Neural crest cell (in vitro differentiated cells): ENCODE results near the gene TYW1. TPM values are rescaled to one million over a fixed set of nuclear protein-coding genes. Genes with fewer than 3 reads are reported as not detected.
"Not testable (repeated sequence)": the region's sequence is repeated elsewhere in the genome, so short reads cannot be mapped to it uniquely, and the experiment has no call there.

Experiments used
- DNase-seq: peaks from one replicate; pipeline ENCODE4 v3.0.0; 2021; ENCODE audit warnings: low read depth, mixed read lengths, low spot score
- H3K27ac Mint-ChIP-seq: one replicate; pipeline ENCODE4 v1.8.0; 2021; ENCODE audit warnings: mild to moderate bottlenecking, mixed read lengths; ENCODE audit not compliant: unreplicated experiment
- H3K27me3 Mint-ChIP-seq: 2 replicates; pipeline ENCODE4 v1.8.0; 2021; ENCODE audit warnings: low read depth, mild to moderate bottlenecking, mixed read lengths
- H3K36me3 Mint-ChIP-seq: 2 replicates; pipeline ENCODE4 v1.8.0; 2021; ENCODE audit warnings: low read depth, mild to moderate bottlenecking, mixed read lengths
- H3K4me1 Mint-ChIP-seq: 2 replicates; pipeline ENCODE4 v1.8.0; 2021; ENCODE audit warnings: mixed read lengths
- H3K4me3 Mint-ChIP-seq: one replicate; pipeline ENCODE4 v1.8.0; 2021; ENCODE audit warnings: mild to moderate bottlenecking, mixed read lengths
- H3K9me3 Mint-ChIP-seq: 2 replicates; pipeline ENCODE4 v1.8.0; 2021; ENCODE audit warnings: mixed read lengths
- CTCF ChIP-seq: fragments of 200-600 bp; sonication (generic); conservative IDR thresholded peaks from 2 replicates; pipeline ENCODE4 v1.5.0; 2021; ENCODE audit warnings: antibody characterized with exemption, mild to moderate bottlenecking
- microRNA-seq: library from miRNA; unstranded; fragments of <30 nt; microRNA quantifications from one replicate; pipeline ENCODE4, GENCODE V29; 2020
- total RNA-seq: library from RNA; stranded (reverse); gene quantifications from 2 replicates; pipeline ENCODE4 v1.2.1, GENCODE V29; 2021

Gene TYW1
- total RNA-seq, 1 donor from 2014 or later = 19.3 TPM

- not testable (repeated sequence) for H3K4me3 Mint-ChIP-seq, H3K4me1 Mint-ChIP-seq, DNase-seq, H3K27me3 Mint-ChIP-seq, H3K36me3 Mint-ChIP-seq, H3K9me3 Mint-ChIP-seq, H3K27ac Mint-ChIP-seq
Observed at GRCh38 chr7:67264000-67264399, 267.4 kb downstream of the TYW1 start.

DNA sequence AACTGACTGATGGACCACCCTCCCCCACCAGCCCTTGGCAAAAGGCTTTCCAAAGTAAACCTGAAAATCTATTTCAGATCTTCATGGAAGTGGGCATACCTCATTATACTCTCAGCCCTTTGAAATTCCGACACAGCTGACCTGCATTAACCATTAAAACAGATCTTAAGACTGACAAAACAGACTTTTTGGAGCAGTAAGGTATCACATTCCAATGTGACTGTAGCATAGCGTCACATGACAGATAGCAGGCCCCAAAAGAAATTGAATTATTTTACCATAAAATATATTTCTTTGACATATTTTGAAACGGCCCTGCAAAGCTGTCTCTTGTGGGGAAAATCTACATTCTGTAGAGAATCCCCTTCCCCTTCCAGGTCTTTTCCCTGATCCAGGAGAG is 269.4 kb downstream of the TYW1 start:
- not testable (repeated sequence) for H3K27me3 Mint-ChIP-seq, H3K4me1 Mint-ChIP-seq, DNase-seq, H3K36me3 Mint-ChIP-seq, H3K27ac Mint-ChIP-seq, H3K9me3 Mint-ChIP-seq, H3K4me3 Mint-ChIP-seq

DNA sequence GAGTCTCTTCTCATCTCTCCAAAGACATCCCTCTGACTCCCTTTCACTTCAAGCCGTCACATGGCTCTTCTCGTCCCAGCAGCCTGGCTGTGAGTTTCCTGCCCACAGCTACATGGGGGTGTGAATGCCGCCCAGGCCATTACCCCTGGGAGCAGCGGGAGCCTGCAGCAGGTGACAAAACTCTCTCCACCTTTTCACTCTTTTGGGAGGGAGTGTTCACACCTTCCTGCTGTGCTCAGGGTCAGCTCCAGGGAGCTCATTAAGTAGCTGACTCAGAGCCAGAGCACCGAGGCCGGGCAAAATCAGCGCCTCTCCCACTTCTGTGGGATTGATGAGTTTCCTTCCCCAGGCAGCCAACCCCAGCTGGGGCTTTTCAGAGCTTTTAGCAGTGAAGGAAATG is 271.3 kb downstream of the TYW1 start:
- Mint-ChIP-seq H3K9me3 (no peaks in the 10 kb centered on the region), H3K27me3 (no peaks in the 10 kb centered on the region), H3K4me3 (no peak overlapping the region), H3K4me1 (no peaks in the 10 kb centered on the region), H3K27ac (no peak overlapping the region), H3K36me3 (no peaks in the 10 kb centered on the region)
- no peak for DNase-seq
- no peak for TF ChIP-seq CTCF

DNA sequence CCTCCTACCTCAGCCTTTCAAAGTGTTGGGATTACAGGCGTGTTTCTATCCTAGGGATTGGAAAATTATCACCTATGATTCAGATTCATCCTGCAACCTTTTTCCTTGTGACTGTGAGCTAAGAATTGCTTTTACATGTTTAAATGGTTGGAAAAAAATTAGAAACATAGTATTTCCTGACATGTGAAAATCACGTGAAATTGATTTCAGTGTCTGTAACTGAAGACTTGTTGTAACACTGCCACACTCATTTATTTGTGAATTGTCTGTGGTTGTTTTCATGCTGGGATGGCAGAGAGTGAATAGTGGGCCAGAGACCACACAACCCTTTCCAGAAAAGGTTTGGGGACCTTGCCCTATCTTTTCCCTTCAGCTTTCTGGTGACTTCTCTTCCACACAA is 273.3 kb downstream of the TYW1 start:
- not testable (repeated sequence) for H3K4me3 Mint-ChIP-seq, H3K36me3 Mint-ChIP-seq, DNase-seq, H3K9me3 Mint-ChIP-seq, H3K27ac Mint-ChIP-seq, H3K4me1 Mint-ChIP-seq, H3K27me3 Mint-ChIP-seq

Small RNAs within 50 kb of the gene (microRNA-seq; reads per million reads assigned to microRNA genes)
- gene MIR4650-1 = not detected

Other genes starting within 250 kb of the TYW1 start
- gene TMEM248, start 75.6 kb upstream of the TYW1 start, total RNA-seq = 69.7 and 72.2 TPM in 2 replicates
- 36.7 and 37.0 TPM in 2 replicates for gene SBDS, start 1.2 kb upstream of the TYW1 start, total RNA-seq